ENCODE data around the gene ZNHIT6. TPM values are rescaled to one million over a fixed set of nuclear protein-coding genes. Genes with fewer than 3 reads are reported as not detected.

The ZNHIT6 gene
- total RNA-seq, 1 donor from 2014 or later: 20.0 TPM

Other genes with a start within 250 kb of the ZNHIT6 start
- 40.8 and 46.8 TPM in 2 replicates for gene DDAH1, start 243.3 kb downstream of the ZNHIT6 start, total RNA-seq
- 412 and 526 TPM in 2 replicates for gene CCN1, start 127.7 kb downstream of the ZNHIT6 start, total RNA-seq